Fibroblast of lung (primary cell): ENCODE measurements around the gene ADGRE1. TPM values are rescaled to one million over a fixed set of nuclear protein-coding genes. Genes with fewer than 3 reads are reported as not detected.

Experiments
- DNase-seq, 2 donors: peaks; one replicate each; pipeline versions ENCODE4 v3.0.0 to v3.0.0-alpha.2; 2010; ENCODE audit warnings: low read depth in 2 of 2
- H2AFZ ChIP-seq: 2 replicates; pipeline ENCODE4 v1.5.1; 2012; ENCODE audit warnings: low read length, control low read depth, inconsistent platforms
- H3K27ac ChIP-seq: 2 replicates; pipeline ENCODE4 v1.5.1; 2011; ENCODE audit warnings: low read length, control low read depth; ENCODE audit not compliant: insufficient read depth
- H3K27me3 ChIP-seq: 2 replicates; pipeline ENCODE4 v1.5.1; 2011; ENCODE audit warnings: mild to moderate bottlenecking, low read length; ENCODE audit not compliant: control insufficient read depth, insufficient read depth
- H3K36me3 ChIP-seq: 2 replicates; pipeline ENCODE4 v1.5.1; 2011; ENCODE audit warnings: low read length; ENCODE audit not compliant: control insufficient read depth, insufficient read depth
- H3K4me1 ChIP-seq: 2 replicates; pipeline ENCODE4 v1.5.1; 2011; ENCODE audit warnings: low read length; ENCODE audit not compliant: control insufficient read depth, insufficient read depth; ENCODE audit errors: extremely low read depth
- H3K4me2 ChIP-seq: 2 replicates; pipeline ENCODE4 v1.5.1; 2011; ENCODE audit warnings: low read length, control low read depth; ENCODE audit not compliant: insufficient read depth; ENCODE audit errors: extremely low read depth
- H3K4me3 ChIP-seq, 4 experiments: fragments of 200-600 bp in 1 of 4; sonication (generic) in 1 of 4; replicated peaks in 1 of 4; 2 replicates each; pipeline ENCODE4 v1.5.1; 2011 to 2016; ENCODE audit warnings: low read length in 4 of 4, low read depth in 3 of 4, mild to moderate bottlenecking in 3 of 4, control low read depth in 2 of 4, inconsistent platforms in 1 of 4, mixed read lengths in 1 of 4; ENCODE audit not compliant: insufficient read depth in 1 of 4; ENCODE audit errors: control extremely low read depth in 1 of 4
- H3K79me2 ChIP-seq: 2 replicates; pipeline ENCODE4 v1.5.1; 2012; ENCODE audit warnings: mild to moderate bottlenecking, low read length, inconsistent platforms; ENCODE audit not compliant: control insufficient read depth, insufficient read depth
- H3K9ac ChIP-seq: 2 replicates; pipeline ENCODE4 v1.5.1; 2011; ENCODE audit warnings: mild to moderate bottlenecking, low read length, control low read depth; ENCODE audit not compliant: insufficient read depth
- H3K9me3 ChIP-seq: 2 replicates; pipeline ENCODE4 v1.5.1; 2012; ENCODE audit warnings: low read depth, low read length; ENCODE audit not compliant: control insufficient read depth, insufficient read depth
- H4K20me1 ChIP-seq: 2 replicates; pipeline ENCODE4 v1.5.1; 2011; ENCODE audit warnings: low read length; ENCODE audit not compliant: control insufficient read depth, insufficient read depth; ENCODE audit errors: extremely low read depth
- EZH2 ChIP-seq: IDR thresholded peaks from 2 replicates; pipeline ENCODE4 v1.5.1; 2012; ENCODE audit warnings: low read length, control low read depth, mild to moderate bottlenecking; ENCODE audit errors: missing control alignments
- polyA plus RNA-seq, 2 donors: library from polyadenylated mRNA; depleted of rRNA in 1 of 2; stranded (reverse) in 1 of 2; unstranded in 1 of 2; fragments of >200 nt; gene quantifications; 2 replicates each; pipeline ENCODE4 v1.2.1, GENCODE V29; 2011 to 2012; ENCODE audit warnings: missing spikeins in 1 of 2
- total RNA-seq: library from RNA; depleted of rRNA; stranded (reverse); fragments of >200 nt; gene quantifications from 2 replicates; pipeline ENCODE4 v1.2.1, GENCODE V29; 2014
- TF ChIP-seq, protein P1 (sequence below), 2 donors: IDR thresholded peaks in 1 of 2; conservative IDR thresholded peaks in 1 of 2; 1 replicate in 1 of 2; 2 replicates in 1 of 2; pipeline ENCODE4 v1.5.1; 2011 to 2012; ENCODE audit warnings: low read length in 2 of 2, control low read depth in 1 of 2, inconsistent platforms in 1 of 2, low read depth in 1 of 2, mild to moderate bottlenecking in 1 of 2

Gene ADGRE1
- total and polyA plus RNA-seq, 2 donors (not counting 1 experiment from before 2014, with no cell fraction given), result under 0.01 TPM; not detected in 1

DNA sequence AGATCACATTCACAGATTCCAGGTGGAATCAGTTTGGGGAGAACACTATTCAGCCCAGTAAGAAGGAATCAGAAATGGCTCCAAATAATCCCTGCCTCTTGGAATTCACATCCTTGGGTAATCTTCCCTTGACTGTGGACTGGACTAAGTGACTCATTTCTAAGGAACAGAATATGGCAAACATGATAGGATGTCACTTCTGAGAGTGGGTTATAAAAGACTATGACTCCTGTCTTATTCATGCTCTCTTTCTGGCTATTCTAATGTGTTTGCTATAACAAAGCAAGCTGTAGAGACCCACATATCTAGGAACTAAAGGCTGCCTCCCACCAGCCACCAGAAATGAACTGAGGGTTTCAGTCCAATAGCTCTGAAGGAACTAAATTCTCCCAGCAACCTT lies 96.1 kb downstream of the ADGRE1 start:
- no peak overlapping the region for H3K27ac ChIP-seq
- H3K4me2 ChIP-seq, result no peak overlapping the region
- no peaks in the 10 kb centered on the region for H4K20me1 ChIP-seq
- no peak for TF ChIP-seq EZH2
- TF ChIP-seq, protein P1, sequence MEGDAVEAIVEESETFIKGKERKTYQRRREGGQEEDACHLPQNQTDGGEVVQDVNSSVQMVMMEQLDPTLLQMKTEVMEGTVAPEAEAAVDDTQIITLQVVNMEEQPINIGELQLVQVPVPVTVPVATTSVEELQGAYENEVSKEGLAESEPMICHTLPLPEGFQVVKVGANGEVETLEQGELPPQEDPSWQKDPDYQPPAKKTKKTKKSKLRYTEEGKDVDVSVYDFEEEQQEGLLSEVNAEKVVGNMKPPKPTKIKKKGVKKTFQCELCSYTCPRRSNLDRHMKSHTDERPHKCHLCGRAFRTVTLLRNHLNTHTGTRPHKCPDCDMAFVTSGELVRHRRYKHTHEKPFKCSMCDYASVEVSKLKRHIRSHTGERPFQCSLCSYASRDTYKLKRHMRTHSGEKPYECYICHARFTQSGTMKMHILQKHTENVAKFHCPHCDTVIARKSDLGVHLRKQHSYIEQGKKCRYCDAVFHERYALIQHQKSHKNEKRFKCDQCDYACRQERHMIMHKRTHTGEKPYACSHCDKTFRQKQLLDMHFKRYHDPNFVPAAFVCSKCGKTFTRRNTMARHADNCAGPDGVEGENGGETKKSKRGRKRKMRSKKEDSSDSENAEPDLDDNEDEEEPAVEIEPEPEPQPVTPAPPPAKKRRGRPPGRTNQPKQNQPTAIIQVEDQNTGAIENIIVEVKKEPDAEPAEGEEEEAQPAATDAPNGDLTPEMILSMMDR (conservative IDR thresholded peaks at IDR 0.05 in 1 of 2, IDR thresholded peaks at IDR 0.05 in 1 of 2; ENCODE audit: low read depth in 1 of 2, low read length in 2 of 2), result no peak
- no peak overlapping the region for H3K4me3 ChIP-seq
- DNase-seq, result no peak
- no peaks in the 10 kb centered on the region for H3K27me3 ChIP-seq
- no peaks in the 10 kb centered on the region for H3K36me3 ChIP-seq
- H3K9me3 ChIP-seq, result no peaks in the 10 kb centered on the region
- H3K4me1 ChIP-seq, result no peaks in the 10 kb centered on the region
- no peak overlapping the region for H3K9ac ChIP-seq
- H2AFZ ChIP-seq, result no peak overlapping the region
- no peaks in the 10 kb centered on the region for H3K79me2 ChIP-seq

DNA sequence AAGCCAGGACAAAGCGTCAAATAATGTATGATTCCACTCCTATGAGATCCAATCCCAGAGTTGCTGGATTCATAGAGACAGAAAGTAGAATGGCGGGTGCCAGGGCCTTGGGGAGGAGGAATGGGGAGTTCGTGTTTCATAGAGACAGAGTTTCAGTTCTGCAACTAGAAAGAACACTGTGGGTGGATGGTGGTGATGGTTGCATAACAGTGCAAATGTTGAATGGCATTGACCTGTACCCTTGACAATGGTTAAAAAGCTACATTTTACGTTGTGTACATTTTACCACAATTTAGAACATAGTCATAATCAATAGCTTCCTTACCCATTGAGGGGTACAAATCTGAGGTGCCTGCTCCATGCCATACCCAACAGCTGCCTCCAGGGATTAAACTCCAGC lies 100.5 kb downstream of the ADGRE1 start:
- Histone ChIP-seq H3K36me3 (no peaks in the 10 kb centered on the region), H3K4me1 (no peaks in the 10 kb centered on the region), H3K4me3 (no peak overlapping the region), H3K27me3 (no peaks in the 10 kb centered on the region), H2AFZ (no peak overlapping the region), H3K9me3 (no peaks in the 10 kb centered on the region), H3K4me2 (no peak overlapping the region), H4K20me1 (no peaks in the 10 kb centered on the region), H3K79me2 (no peaks in the 10 kb centered on the region), H3K27ac (no peak overlapping the region), H3K9ac (no peak overlapping the region)
- TF ChIP-seq, protein P1 (conservative IDR thresholded peaks at IDR 0.05 in 1 of 2, IDR thresholded peaks at IDR 0.05 in 1 of 2; ENCODE audit: low read depth in 1 of 2, low read length in 2 of 2), result no peak
- no peak for TF ChIP-seq EZH2
- no peak for DNase-seq

DNA sequence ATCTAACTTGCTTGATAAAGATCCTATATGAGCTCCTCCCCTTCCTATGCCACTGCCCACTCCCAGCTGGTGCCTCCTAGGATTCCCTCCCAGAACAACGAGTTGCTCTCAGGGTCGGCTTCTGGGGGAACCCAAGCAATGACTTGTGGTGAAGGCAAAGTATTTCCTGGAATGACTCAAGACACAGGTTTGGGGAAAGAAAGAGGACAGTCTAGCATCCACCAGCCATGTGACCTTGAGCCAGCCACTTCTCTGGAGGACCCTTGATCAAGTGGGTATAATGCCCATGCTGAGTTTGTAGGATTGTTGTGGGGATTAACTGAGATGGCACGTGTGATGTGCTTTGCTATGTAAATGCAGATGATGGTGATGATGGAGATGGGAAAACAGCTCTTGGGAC lies 100.9 kb downstream of the ADGRE1 start:
- no peak overlapping the region for H3K9ac ChIP-seq
- no peaks in the 10 kb centered on the region for H3K27me3 ChIP-seq
- no peak overlapping the region for H3K4me2 ChIP-seq
- no peaks in the 10 kb centered on the region for H3K36me3 ChIP-seq
- no peak overlapping the region for H2AFZ ChIP-seq
- no peak overlapping the region for H3K4me3 ChIP-seq
- H4K20me1 ChIP-seq, result no peaks in the 10 kb centered on the region
- DNase-seq, result no peak
- no peak for TF ChIP-seq EZH2
- TF ChIP-seq, protein P1 (conservative IDR thresholded peaks at IDR 0.05 in 1 of 2, IDR thresholded peaks at IDR 0.05 in 1 of 2; ENCODE audit: low read depth in 1 of 2, low read length in 2 of 2), result no peak
- no peak overlapping the region for H3K27ac ChIP-seq
- H3K9me3 ChIP-seq, result no peaks in the 10 kb centered on the region
- H3K4me1 ChIP-seq, result no peaks in the 10 kb centered on the region
- no peaks in the 10 kb centered on the region for H3K79me2 ChIP-seq

Other genes with a start within 250 kb of the ADGRE1 start
- under 0.01 TPM in 1 of 2 replicates, not detected in the other for gene TNFSF14, start 217.4 kb upstream of the ADGRE1 start, total RNA-seq
- not detected in 2 replicates for gene TNFSF14, start 217.4 kb upstream of the ADGRE1 start, polyA plus RNA-seq
- gene C3, start 166.9 kb upstream of the ADGRE1 start, total RNA-seq, result 1.2 and 27.0 TPM in 2 replicates
- 1.2 and 2.5 TPM in 2 replicates for gene C3, start 166.9 kb upstream of the ADGRE1 start, polyA plus RNA-seq
- 33.9 and 57.0 TPM in 2 replicates for gene GPR108, start 150.0 kb upstream of the ADGRE1 start, total RNA-seq
- 28.4 and 37.2 TPM in 2 replicates for gene GPR108, start 150.0 kb upstream of the ADGRE1 start, polyA plus RNA-seq
- gene TRIP10, start 147.9 kb upstream of the ADGRE1 start, total RNA-seq, result 35.3 and 37.5 TPM in 2 replicates
- 32.3 and 33.5 TPM in 2 replicates for gene TRIP10, start 147.9 kb upstream of the ADGRE1 start, polyA plus RNA-seq
- gene SH2D3A, start 120.1 kb upstream of the ADGRE1 start, total RNA-seq, result not detected in 2 replicates
- gene SH2D3A, start 120.1 kb upstream of the ADGRE1 start, polyA plus RNA-seq, result not detected in 2 replicates
- not detected in 2 replicates for gene VAV1, start 114.9 kb upstream of the ADGRE1 start, total RNA-seq
- gene VAV1, start 114.9 kb upstream of the ADGRE1 start, polyA plus RNA-seq, result 0.02 TPM in 1 of 2 replicates, not detected in the other
- not detected in 2 replicates for gene MBD3L2B, start 133.9 kb downstream of the ADGRE1 start, total RNA-seq
- gene MBD3L2B, start 133.9 kb downstream of the ADGRE1 start, polyA plus RNA-seq, result not detected in 2 replicates
- gene MBD3L5, start 143.0 kb downstream of the ADGRE1 start, total RNA-seq, result not detected in 2 replicates
- not detected in 2 replicates for gene MBD3L5, start 143.0 kb downstream of the ADGRE1 start, polyA plus RNA-seq
- not detected in 2 replicates for gene MBD3L4, start 152.6 kb downstream of the ADGRE1 start, total RNA-seq
- gene MBD3L4, start 152.6 kb downstream of the ADGRE1 start, polyA plus RNA-seq, result not detected in 2 replicates
- gene MBD3L2, start 161.7 kb downstream of the ADGRE1 start, total RNA-seq, result not detected in 2 replicates
- gene MBD3L2, start 161.7 kb downstream of the ADGRE1 start, polyA plus RNA-seq, result not detected in 2 replicates
- not detected in 2 replicates for gene MBD3L3, start 171.1 kb downstream of the ADGRE1 start, total RNA-seq
- gene MBD3L3, start 171.1 kb downstream of the ADGRE1 start, polyA plus RNA-seq, result not detected in 2 replicates
- gene ZNF557, start 182.1 kb downstream of the ADGRE1 start, total RNA-seq, result 18.3 and 18.5 TPM in 2 replicates
- 2.9 and 3.4 TPM in 2 replicates for gene ZNF557, start 182.1 kb downstream of the ADGRE1 start, polyA plus RNA-seq